ENCODE results near the gene PDXK.

PDXK gene

DNA sequence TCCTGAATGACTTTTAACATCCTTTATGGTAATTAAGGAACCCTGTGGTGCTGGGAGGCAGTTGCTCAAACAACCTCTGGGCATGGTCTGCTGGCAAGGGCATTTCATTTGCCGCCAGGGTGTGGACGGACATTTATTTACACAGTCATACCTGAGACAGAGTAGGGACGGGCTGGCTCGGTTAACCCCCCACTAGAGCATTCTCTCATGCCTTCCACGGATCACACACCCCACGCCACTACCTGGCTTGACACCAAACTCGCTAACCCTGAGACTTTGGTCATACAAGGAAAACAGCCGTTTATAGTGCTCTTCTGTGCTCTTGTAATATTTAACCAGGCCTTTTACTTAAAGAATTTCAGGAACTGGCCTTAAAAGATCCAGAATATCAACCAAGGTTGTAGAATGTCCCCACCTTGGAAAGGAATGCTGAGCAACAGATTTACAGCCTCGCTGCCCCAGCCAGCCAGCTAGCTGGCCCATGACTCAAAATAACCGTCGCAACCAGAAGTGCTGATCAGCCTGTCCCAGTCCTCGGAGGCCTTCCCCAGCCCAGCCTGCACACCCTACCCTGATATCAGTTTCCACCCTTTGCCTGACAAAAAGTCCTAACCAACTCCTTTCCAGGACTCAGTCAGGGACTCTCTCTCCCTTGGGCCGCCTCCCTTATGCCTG lies 6.5 kb upstream of the PDXK start:
- TF ChIP-seq, protein P1, sequence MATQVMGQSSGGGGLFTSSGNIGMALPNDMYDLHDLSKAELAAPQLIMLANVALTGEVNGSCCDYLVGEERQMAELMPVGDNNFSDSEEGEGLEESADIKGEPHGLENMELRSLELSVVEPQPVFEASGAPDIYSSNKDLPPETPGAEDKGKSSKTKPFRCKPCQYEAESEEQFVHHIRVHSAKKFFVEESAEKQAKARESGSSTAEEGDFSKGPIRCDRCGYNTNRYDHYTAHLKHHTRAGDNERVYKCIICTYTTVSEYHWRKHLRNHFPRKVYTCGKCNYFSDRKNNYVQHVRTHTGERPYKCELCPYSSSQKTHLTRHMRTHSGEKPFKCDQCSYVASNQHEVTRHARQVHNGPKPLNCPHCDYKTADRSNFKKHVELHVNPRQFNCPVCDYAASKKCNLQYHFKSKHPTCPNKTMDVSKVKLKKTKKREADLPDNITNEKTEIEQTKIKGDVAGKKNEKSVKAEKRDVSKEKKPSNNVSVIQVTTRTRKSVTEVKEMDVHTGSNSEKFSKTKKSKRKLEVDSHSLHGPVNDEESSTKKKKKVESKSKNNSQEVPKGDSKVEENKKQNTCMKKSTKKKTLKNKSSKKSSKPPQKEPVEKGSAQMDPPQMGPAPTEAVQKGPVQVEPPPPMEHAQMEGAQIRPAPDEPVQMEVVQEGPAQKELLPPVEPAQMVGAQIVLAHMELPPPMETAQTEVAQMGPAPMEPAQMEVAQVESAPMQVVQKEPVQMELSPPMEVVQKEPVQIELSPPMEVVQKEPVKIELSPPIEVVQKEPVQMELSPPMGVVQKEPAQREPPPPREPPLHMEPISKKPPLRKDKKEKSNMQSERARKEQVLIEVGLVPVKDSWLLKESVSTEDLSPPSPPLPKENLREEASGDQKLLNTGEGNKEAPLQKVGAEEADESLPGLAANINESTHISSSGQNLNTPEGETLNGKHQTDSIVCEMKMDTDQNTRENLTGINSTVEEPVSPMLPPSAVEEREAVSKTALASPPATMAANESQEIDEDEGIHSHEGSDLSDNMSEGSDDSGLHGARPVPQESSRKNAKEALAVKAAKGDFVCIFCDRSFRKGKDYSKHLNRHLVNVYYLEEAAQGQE (IDR thresholded peaks at IDR 0.05; ENCODE audit: low read depth), result no peak
- TF ChIP-seq CEBPB (IDR thresholded peaks at IDR 0.05), result peak; percentile 90
- TF ChIP-seq CREB1 (IDR thresholded peaks at IDR 0.05; ENCODE audit: low read depth), result no peak
- peak; percentile 26 for TF ChIP-seq RAD21 (IDR thresholded peaks at IDR 0.05; ENCODE audit: low read depth)
- no peak for TF ChIP-seq ZBTB7A (IDR thresholded peaks at IDR 0.05; ENCODE audit: low read depth)
- no peak; the same call in 1 of the 2 replicates for TF ChIP-seq TAF1 (IDR thresholded peaks at IDR 0.05; ENCODE audit: low read depth)
- TF ChIP-seq EGR1 (IDR thresholded peaks at IDR 0.05), result no peak
- peak; percentile 84 for TF ChIP-seq TEAD4 (IDR thresholded peaks at IDR 0.05)
- 0 out of 2 replicates have a peak, but pooled peaks have one; percentile 26 for TF ChIP-seq YY1 (IDR thresholded peaks at IDR 0.05; ENCODE audit: low read depth)
- TF ChIP-seq, protein P2, sequence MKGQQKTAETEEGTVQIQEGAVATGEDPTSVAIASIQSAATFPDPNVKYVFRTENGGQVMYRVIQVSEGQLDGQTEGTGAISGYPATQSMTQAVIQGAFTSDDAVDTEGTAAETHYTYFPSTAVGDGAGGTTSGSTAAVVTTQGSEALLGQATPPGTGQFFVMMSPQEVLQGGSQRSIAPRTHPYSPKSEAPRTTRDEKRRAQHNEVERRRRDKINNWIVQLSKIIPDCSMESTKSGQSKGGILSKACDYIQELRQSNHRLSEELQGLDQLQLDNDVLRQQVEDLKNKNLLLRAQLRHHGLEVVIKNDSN (IDR thresholded peaks at IDR 0.05), result no peak
- peak; percentile 81 for TF ChIP-seq TCF12 (IDR thresholded peaks at IDR 0.05; ENCODE audit: low read depth)
- TF ChIP-seq NFIC (IDR thresholded peaks at IDR 0.05), result peak; percentile 74
- TF ChIP-seq, protein P3, sequence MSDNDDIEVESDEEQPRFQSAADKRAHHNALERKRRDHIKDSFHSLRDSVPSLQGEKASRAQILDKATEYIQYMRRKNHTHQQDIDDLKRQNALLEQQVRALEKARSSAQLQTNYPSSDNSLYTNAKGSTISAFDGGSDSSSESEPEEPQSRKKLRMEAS (IDR thresholded peaks at IDR 0.05), result peak; percentile 54; the same call in 1 of the 2 replicates
- TF ChIP-seq EP300 (IDR thresholded peaks at IDR 0.05; ENCODE audit: borderline replicate concordance), result peak; percentile 92
- peak; percentile 92 for TF ChIP-seq FOXM1 (IDR thresholded peaks at IDR 0.05; ENCODE audit: borderline replicate concordance, low read depth)

DNA sequence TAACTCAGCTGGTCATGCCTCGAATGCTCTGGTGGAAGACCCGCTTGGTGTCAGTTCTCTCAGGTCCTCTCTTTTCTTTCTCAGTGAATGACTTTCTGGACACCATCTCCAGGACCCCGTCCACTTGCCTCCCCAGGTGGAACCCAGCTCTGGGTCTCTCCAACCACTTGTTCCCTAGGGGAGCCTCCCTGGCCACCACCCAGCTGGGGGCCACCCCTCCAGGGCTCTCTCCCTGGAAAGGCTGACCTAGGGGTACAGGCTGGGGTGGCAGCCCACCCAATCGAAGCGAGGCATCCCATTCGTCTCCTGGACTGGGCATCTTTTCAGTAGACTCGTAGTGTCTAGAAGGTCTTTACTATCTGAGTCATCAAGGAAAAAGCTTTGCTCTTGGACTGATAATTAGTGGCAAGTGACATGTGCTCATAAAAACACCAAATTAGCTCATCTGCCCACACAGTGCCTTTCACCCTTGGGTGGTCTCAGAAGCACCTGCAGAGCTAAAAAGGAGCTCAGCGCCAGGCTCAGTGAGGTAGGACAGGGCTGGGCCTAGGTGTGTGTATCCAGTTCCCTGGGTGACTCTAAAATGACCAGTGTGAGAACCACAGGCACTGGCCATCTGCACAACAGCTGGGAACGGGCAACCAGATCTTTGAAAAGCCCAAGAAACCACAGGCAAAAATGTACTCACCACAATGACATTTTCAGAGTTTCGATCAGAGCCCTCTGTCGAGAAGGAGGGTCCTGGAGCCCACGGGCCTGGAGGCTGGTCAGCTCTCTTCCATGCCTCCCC lies 2.4 kb upstream of the PDXK start:
- TF ChIP-seq TAF1 (IDR thresholded peaks at IDR 0.05; ENCODE audit: low read depth) (no peak), CREB1 (IDR thresholded peaks at IDR 0.05; ENCODE audit: low read depth) (no peak)
- TF ChIP-seq, protein P3 (IDR thresholded peaks at IDR 0.05), result no peak
- TF ChIP-seq, protein P2 (IDR thresholded peaks at IDR 0.05), result no peak

DNA sequence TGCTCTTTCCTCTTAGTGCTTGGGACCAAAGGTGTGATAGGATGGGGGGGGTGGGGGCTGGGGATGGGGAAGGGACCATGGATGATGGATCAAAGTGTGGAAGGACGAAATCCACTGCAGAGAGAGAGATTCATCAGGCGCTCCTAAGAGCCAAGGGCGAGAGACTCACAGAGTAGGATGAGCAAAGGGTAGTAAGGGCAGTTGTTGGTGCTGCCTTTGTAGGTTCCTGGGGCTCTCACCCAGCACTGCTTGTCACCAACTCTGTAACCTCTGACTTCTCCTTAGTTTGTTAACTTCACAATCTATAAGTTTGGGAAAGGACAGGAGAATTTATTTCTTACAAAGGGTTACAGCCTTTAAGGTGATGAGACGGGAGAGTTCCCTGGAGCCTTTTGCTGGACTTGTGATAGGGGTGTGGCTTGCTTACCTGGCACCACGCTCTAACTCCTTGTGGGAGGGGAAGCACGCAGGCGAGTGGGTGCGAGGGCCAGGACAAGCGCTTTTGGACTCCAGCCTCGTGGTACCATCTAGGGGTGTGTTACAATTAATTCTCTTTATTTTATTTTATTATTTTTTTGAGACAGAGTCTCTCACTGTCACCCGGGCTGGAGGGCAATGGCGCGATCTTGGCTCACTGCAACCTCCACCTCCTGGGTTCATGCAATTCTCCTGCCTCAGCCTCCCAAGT lies 1.6 kb upstream of the PDXK start:
- TF ChIP-seq ZBTB7A (IDR thresholded peaks at IDR 0.05; ENCODE audit: low read depth) (no peak), YY1 (IDR thresholded peaks at IDR 0.05; ENCODE audit: low read depth) (no peak), CREB1 (IDR thresholded peaks at IDR 0.05; ENCODE audit: low read depth) (no peak), EGR1 (IDR thresholded peaks at IDR 0.05) (no peak), TCF12 (IDR thresholded peaks at IDR 0.05; ENCODE audit: low read depth) (no peak), TEAD4 (IDR thresholded peaks at IDR 0.05) (no peak), TAF1 (IDR thresholded peaks at IDR 0.05; ENCODE audit: low read depth) (no peak), FOXM1 (IDR thresholded peaks at IDR 0.05; ENCODE audit: borderline replicate concordance, low read depth) (no peak), RAD21 (IDR thresholded peaks at IDR 0.05; ENCODE audit: low read depth) (no peak), NFIC (IDR thresholded peaks at IDR 0.05) (no peak), CEBPB (IDR thresholded peaks at IDR 0.05) (no peak), EP300 (IDR thresholded peaks at IDR 0.05; ENCODE audit: borderline replicate concordance) (no peak)
- TF ChIP-seq, protein P1 (IDR thresholded peaks at IDR 0.05; ENCODE audit: low read depth), result no peak
- TF ChIP-seq, protein P2 (IDR thresholded peaks at IDR 0.05), result no peak

DNA sequence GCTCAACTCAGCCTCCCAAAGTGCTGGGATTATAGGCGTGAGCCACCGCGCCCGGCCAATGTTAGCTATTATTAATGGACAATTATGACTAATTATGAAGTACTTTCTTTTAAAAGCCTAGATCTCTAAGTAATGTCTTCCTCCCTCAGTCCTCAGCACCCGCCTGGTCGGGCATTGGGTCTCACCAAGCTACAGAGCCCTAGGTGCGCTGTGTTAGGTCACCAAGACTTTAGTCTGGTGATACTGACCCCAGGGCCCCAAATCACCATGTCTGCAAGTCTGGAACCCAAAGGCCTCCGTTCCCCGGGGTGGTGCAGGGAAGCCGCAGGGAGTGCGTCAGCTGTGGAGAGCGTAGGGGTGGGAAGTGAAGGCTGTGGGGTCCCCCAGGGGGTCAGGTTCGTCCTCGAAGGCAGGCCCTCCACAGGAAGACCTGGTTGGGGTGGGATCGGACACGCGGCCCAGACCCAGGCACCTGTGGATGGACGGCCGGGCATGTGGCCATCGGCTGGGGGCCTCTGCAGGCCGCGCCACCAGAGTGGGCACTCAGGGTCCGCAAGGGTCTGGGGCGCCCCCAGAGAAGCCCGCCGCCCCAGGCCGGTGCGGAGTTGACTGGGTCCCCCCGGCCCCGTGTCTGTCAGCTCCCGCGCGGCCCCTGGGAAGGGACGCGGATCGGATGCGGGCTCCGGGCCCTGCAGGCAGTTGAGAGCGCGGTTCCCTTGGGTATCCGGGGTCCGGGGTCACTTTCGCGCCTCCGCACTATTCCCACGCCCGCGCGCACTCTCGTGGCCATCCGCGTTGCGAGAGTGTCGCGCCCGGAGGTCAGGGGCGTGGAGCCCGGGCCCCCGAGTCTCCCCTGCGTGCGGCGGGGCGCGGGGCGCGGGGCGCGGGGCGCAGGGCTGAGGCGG lies 710 bp upstream of the PDXK start:
- no peak for TF ChIP-seq TCF12 (IDR thresholded peaks at IDR 0.05; ENCODE audit: low read depth)
- TF ChIP-seq EP300 (IDR thresholded peaks at IDR 0.05; ENCODE audit: borderline replicate concordance), result no peak
- TF ChIP-seq, protein P1 (IDR thresholded peaks at IDR 0.05; ENCODE audit: low read depth), result no peak
- TF ChIP-seq, protein P3 (IDR thresholded peaks at IDR 0.05), result no peak
- no peak for TF ChIP-seq NFIC (IDR thresholded peaks at IDR 0.05)
- no peak for TF ChIP-seq EGR1 (IDR thresholded peaks at IDR 0.05)
- no peak for TF ChIP-seq FOXM1 (IDR thresholded peaks at IDR 0.05; ENCODE audit: borderline replicate concordance, low read depth)
- no peak for TF ChIP-seq CREB1 (IDR thresholded peaks at IDR 0.05; ENCODE audit: low read depth)

Measured in Ishikawa (cell line).